ENCODE results near the gene NDRG2.
"Not testable (repeated sequence)": the region's sequence is repeated elsewhere in the genome, so short reads cannot be mapped to it uniquely, and the experiment has no call there.

- not testable (repeated sequence) for TF ChIP-seq POLR2A, CTCF (IDR thresholded peaks at IDR 0.05)
These were observed 39.2 kb downstream of the NDRG2 start for GRCh38 chr14:20985650-20986049.
